Tibial nerve (tissue), 4 donors: ENCODE results near the gene BAZ1B.
A peak's percentile ranks its signal among the peaks of the same experiment; 100 is the strongest.

ENCODE experiments used
- CTCF ChIP-seq, 5 experiments: fragments of 200-600 bp in 3 of 5; fragments of 450-650 bp in 2 of 5; sonication (generic) in 3 of 5; IDR thresholded peaks; one replicate each; pipeline ENCODE4 v1.5.1; 2016 to 2019; ENCODE audit warnings: antibody characterized with exemption in 5 of 5, mild to moderate bottlenecking in 3 of 5, moderate library complexity in 2 of 5
- EP300 ChIP-seq, 2 donors: sonication (generic); formaldehyde crosslinking; IDR thresholded peaks; one replicate each; pipeline ENCODE4 v1.6.1; 2017; ENCODE audit warnings: antibody characterized with exemption in 2 of 2, mild to moderate bottlenecking in 1 of 2
- POLR2A ChIP-seq, 2 donors: fragments of 450-650 bp; IDR thresholded peaks; one replicate each; pipeline ENCODE4 v1.6.1; 2017; ENCODE audit warnings: antibody characterized with exemption in 2 of 2, mild to moderate bottlenecking in 2 of 2, moderate library complexity in 2 of 2

- TF ChIP-seq CTCF (IDR thresholded peaks at IDR 0.05) (no peak), POLR2A (IDR thresholded peaks at IDR 0.05) (peak in 1 of 2 donors; percentile 16), EP300 (IDR thresholded peaks at IDR 0.05) (no peak)
Measured at GRCh38 chr7:73556208-73557107, 34.4 kb upstream of the BAZ1B start.
